GM15510 (cell line): Measurements from ENCODE around the gene NT5DC1.

Experiments used
- POLR2A ChIP-seq: IDR thresholded peaks from 3 replicates; pipeline ENCODE4 v1.6.1; 2011; ENCODE audit warnings: borderline replicate concordance; ENCODE audit not compliant: insufficient read length; ENCODE audit errors: extremely low read depth

The NT5DC1 gene

GRCh38 chr6:116113386-116113785, 12.7 kb downstream of the NT5DC1 start:
- TF ChIP-seq POLR2A: no peak

- TF ChIP-seq POLR2A: no peak
Observed at GRCh38 chr6:116115781-116116180, 15.1 kb downstream of the NT5DC1 start.

- no peak for TF ChIP-seq POLR2A
Observed at GRCh38 chr6:116118608-116119007, 18.0 kb downstream of the NT5DC1 start.

GRCh38 chr6:116120430-116120829, 19.8 kb downstream of the NT5DC1 start:
- no peak for TF ChIP-seq POLR2A

- no peak for TF ChIP-seq POLR2A
Observed at GRCh38 chr6:116126032-116126431, 25.4 kb downstream of the NT5DC1 start, which contains the start of gene COL10A1. TSS of gene COL10A1 (minus strand) at chr6:116126132. CDS start at chr6:116125492, 640 bp downstream.

GRCh38 chr6:116127771-116128493, 27.3 kb downstream of the NT5DC1 start:
- TF ChIP-seq POLR2A: no peak

- TF ChIP-seq POLR2A: no peak
Observed at GRCh38 chr6:116133453-116133852, 32.8 kb downstream of the NT5DC1 start.

- TF ChIP-seq POLR2A: no peak
Observed at GRCh38 chr6:116136373-116136772, 35.7 kb downstream of the NT5DC1 start.

GRCh38 chr6:116136933-116137340, 36.3 kb downstream of the NT5DC1 start:
- no peak for TF ChIP-seq POLR2A

- TF ChIP-seq POLR2A: no peak
Observed at GRCh38 chr6:116139917-116140316, 39.3 kb downstream of the NT5DC1 start.

GRCh38 chr6:116144605-116145004, 44.0 kb downstream of the NT5DC1 start:
- no peak for TF ChIP-seq POLR2A

- no peak for TF ChIP-seq POLR2A
Observed at GRCh38 chr6:116145803-116146675, 45.4 kb downstream of the NT5DC1 start.

GRCh38 chr6:116152620-116153019, 52.0 kb downstream of the NT5DC1 start:
- TF ChIP-seq POLR2A: no peak

GRCh38 chr6:116154887-116155286, 54.2 kb downstream of the NT5DC1 start:
- no peak for TF ChIP-seq POLR2A

- TF ChIP-seq POLR2A: no peak
Observed at GRCh38 chr6:116156405-116157326, 56.0 kb downstream of the NT5DC1 start.

- TF ChIP-seq POLR2A: no peak
Observed at GRCh38 chr6:116157391-116157790, 56.7 kb downstream of the NT5DC1 start.

- no peak for TF ChIP-seq POLR2A
Observed at GRCh38 chr6:116158641-116159040, 58.0 kb downstream of the NT5DC1 start.
